GM13977 (cell line): ENCODE results near the gene CNTNAP2.
"Not testable (repeated sequence)": the region's sequence is repeated elsewhere in the genome, so short reads cannot be mapped to it uniquely, and the experiment has no call there.

Experiments used
- DNase-seq: peaks from one replicate; pipeline ENCODE4 v3.0.0; 2012; ENCODE audit warnings: low spot score
- in situ Hi-C: fragments of 300-500 bp; cut with MboI; formaldehyde crosslinking; loops from one replicate; pipeline ENCODE4 v1.12.0; 2022; ENCODE audit warnings: low sequenced_read_pairs, low pct_unique_long_range_greater_than_20kb, mixed read lengths, inconsistent platforms; ENCODE audit not compliant: unreplicated experiment
- TF ChIP-seq, protein P1 (sequence below): IDR thresholded peaks from 2 replicates; pipeline ENCODE4 v1.5.1; 2012; ENCODE audit warnings: mild to moderate bottlenecking, control low read depth; ENCODE audit not compliant: insufficient read depth; ENCODE audit errors: extremely low read depth, missing control alignments

Gene CNTNAP2

DNA sequence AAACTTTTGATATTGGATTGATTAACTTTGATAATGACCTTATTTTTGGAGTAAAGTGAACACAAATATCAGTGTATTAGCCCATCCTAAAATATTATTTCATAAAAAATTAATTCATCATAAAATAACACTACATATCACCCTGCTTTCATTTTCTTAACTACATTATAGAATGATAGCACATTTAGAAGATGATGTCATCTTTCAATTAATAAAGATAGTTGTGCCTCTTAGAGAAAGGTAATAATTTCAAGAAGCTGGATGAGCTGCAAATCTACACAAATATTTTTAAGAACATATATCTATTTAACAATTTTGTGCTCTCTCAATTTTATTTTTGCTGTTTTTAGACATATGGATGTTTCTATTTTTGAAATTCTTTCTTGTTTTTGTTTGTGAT is 126.1 kb downstream of the CNTNAP2 start:
- no peak for DNase-seq
- TF ChIP-seq, protein P1, sequence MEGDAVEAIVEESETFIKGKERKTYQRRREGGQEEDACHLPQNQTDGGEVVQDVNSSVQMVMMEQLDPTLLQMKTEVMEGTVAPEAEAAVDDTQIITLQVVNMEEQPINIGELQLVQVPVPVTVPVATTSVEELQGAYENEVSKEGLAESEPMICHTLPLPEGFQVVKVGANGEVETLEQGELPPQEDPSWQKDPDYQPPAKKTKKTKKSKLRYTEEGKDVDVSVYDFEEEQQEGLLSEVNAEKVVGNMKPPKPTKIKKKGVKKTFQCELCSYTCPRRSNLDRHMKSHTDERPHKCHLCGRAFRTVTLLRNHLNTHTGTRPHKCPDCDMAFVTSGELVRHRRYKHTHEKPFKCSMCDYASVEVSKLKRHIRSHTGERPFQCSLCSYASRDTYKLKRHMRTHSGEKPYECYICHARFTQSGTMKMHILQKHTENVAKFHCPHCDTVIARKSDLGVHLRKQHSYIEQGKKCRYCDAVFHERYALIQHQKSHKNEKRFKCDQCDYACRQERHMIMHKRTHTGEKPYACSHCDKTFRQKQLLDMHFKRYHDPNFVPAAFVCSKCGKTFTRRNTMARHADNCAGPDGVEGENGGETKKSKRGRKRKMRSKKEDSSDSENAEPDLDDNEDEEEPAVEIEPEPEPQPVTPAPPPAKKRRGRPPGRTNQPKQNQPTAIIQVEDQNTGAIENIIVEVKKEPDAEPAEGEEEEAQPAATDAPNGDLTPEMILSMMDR = no peak
- in situ Hi-C loops = no loop called here

DNA sequence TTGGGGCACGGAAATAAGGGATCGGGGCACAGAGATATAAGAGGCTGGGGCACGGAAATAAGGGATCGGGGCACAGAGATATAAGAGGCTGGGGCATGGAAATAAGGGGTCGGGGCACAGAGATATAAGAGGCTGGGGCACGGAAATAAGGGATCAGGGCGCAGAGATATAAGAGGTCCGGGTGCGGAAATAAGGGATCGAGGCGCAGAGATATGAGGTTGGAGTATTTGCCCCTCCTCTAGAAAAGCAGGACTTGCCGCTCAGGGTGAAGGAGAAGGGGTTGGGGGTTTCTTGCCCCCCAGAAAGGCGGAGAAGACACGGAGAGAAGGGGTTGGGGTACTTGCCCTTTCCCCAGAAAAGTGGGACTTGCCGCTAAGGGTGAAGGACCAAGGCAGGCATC is 131.4 kb downstream of the CNTNAP2 start:
- DNase-seq, in situ Hi-C loops: not testable (repeated sequence)

DNA sequence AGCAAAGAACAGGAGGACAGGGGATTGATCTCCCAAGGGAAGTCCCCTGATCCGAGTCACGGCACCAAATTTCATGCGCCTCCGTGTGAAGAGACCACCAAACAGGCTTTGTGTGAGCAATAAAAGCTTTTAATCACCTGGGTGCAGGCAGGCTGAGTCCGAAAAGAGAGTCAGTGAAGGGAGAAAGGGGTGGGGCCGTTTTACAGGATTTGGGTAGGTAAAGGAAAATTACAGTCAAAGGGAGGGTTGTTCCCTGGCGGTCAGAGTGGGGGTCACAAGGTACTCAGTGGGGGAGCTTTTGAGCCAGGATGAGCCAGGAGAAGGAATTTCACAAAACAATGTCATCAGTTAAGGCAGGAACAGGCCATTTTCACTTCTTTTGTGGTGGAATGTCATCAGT is 132.1 kb downstream of the CNTNAP2 start:
- in situ Hi-C loops, DNase-seq: not testable (repeated sequence)

DNA sequence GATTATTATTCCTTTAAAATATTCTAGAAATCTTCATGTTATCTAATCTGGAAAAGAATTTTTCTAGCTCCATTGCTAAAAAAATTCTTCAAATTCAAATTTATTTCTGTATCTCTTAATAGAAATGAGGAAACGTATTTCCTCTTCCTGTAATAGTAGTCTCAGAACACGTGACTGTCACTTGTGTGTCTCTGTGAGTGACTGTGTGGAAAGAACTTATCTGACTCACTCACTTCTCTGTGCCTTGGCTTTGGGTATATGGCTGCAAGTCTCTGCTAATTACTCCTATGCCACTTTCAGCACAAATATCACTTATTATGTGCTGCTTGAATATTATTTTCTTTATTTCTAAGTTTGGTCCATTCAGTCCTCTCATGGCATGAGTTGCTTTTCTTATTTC is 132.7 kb downstream of the CNTNAP2 start:
- in situ Hi-C loops = no loop called here
- DNase-seq = no peak
- TF ChIP-seq, protein P1 = no peak

DNA sequence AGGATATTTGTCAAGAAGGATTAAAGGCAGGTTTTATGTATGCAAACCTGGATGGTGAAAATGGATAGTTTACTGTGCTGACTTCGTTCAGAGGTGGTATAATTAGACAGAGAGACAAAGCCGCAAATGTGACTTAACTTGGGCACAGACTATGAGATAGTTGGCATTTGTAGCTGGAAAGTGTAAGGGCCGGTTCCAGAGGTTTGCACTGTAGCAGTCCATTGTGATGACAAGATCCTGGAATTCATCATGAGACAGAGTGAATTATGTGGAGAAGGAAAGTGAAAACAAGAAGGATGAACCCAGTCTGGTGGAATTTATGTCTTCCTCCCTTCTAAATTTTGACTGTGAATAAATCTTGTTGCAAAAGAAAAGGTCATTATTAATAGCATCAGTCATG is 139.0 kb downstream of the CNTNAP2 start:
- DNase-seq = no peak
- in situ Hi-C loops = no loop called here
- TF ChIP-seq, protein P1 = no peak

DNA sequence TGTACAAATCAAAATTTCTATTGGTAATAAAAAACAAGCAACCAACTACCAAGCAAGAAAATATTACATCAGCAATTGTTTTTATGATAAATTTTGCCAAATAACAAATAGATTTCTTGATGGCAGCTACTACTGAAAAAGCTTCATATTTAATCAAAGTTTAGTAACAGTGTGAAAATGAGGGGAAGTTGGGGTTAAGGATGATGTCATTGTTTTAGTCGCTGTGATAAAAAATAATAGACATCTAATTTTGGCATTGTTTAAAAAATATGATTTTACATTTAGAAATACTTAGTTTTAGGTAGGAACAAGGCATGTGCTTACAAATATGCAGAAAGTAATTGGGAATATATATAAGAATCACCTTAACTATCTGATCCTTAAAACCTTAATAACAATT is 145.9 kb downstream of the CNTNAP2 start:
- in situ Hi-C loops = no loop called here
- DNase-seq = no peak
- TF ChIP-seq, protein P1 = no peak

DNA sequence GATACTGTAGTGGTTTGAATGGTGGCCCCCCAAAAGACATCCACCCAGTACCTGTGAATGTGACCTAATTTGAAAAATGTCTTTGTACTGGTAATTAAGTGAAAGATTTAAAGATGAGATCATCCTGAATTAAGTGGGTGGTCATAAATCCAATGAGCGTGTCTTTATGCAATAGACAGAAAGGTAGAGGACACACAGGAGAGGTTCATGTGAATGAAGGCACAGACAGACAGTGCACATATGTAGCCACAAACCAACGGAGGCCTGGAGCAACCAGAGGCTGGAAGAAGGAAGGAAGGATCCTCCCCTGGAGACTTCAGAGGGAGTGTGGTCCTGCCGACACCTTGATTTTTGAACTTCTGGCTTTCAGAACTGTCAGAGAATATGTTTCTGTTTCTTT is 160.3 kb downstream of the CNTNAP2 start:
- in situ Hi-C loops = no loop called here
- DNase-seq = no peak
- TF ChIP-seq, protein P1 = no peak

DNA sequence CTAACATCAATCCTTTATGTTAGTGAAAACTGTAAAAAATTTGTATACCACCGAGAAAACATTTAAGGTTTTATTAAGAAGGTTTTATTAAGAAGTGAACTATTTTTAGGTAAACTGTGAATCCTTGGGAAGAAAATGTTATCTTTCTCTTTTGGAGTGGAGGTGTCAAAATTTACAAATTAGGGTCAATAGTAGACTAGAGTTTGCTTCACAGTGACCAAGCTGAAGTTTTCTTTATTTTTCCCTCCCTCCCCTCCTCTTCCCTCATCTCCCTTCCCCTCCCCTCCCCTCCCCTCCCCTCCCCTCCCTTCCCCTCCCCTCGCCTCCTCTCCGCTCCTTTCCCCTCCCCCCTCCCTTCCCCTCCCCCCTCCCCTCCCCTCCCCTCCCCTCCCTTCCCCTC is 168.8 kb downstream of the CNTNAP2 start:
- in situ Hi-C loops = no loop called here
- TF ChIP-seq, protein P1 = no peak
- DNase-seq = no peak
